H1 (cell line): Measurements from ENCODE around the gene TAF3. TPM values are rescaled to one million over a fixed set of nuclear protein-coding genes. Genes with fewer than 3 reads are reported as not detected.

Source experiments
- CTCF ChIA-PET: fragments of 300-600 bp; sonication (Branson Sonifier 250); formaldehyde crosslinking; loops from one replicate; lab custom pipeline; 2021; ENCODE audit not compliant: partially characterized antibody; lab: Charles Lee
- POLR2A ChIA-PET: fragments of 300-600 bp; sonication (Branson Sonifier 250); formaldehyde crosslinking; loops from one replicate; lab custom pipeline; 2021; ENCODE audit warnings: inconsistent platforms; ENCODE audit not compliant: partially characterized antibody; lab: Charles Lee
- DNase-seq, 2 experiments: peaks; one replicate each; pipeline versions ENCODE4 v3.0.0 to v3.0.0-alpha.2; 2010 to 2022; ENCODE audit warnings: low spot score in 2 of 2, low read depth in 1 of 2, mixed read lengths in 1 of 2
- FAIRE-seq: peaks from 2 replicates; lab custom pipeline; 2011; peaks lifted over from hg19 to GRCh38; lab: Jason Lieb, UNC
- H2AFZ ChIP-seq: 2 replicates; pipeline ENCODE4 v1.8.1; 2012; ENCODE audit warnings: low read length, inconsistent platforms
- H2AK5ac ChIP-seq: 2 replicates; pipeline ENCODE4 v1.6.1; 2013; ENCODE audit warnings: low read depth, low read length
- H2BK120ac ChIP-seq: replicated peaks from 2 replicates; pipeline ENCODE3; 2013; ENCODE audit warnings: low read depth, low read length, inconsistent platforms
- H2BK12ac ChIP-seq: 2 replicates; pipeline ENCODE4 v1.6.1; 2013; ENCODE audit warnings: low read depth, low read length
- H2BK15ac ChIP-seq: 2 replicates; pipeline ENCODE4 v1.6.1; 2013; ENCODE audit warnings: low read length
- H2BK20ac ChIP-seq: 2 replicates; pipeline ENCODE4 v1.6.1; 2013; ENCODE audit warnings: low read length
- H2BK5ac ChIP-seq: 2 replicates; pipeline ENCODE4 v1.6.1; 2013; ENCODE audit warnings: low read depth, low read length
- H3K14ac ChIP-seq: 2 replicates; pipeline ENCODE4 v1.6.1; 2013; ENCODE audit warnings: inconsistent platforms; ENCODE audit not compliant: insufficient read length
- H3K18ac ChIP-seq: 2 replicates; pipeline ENCODE4 v1.6.1; 2013; ENCODE audit warnings: low read length; ENCODE audit errors: extremely low read depth
- H3K23ac ChIP-seq: 2 replicates; pipeline ENCODE4 v1.6.1; 2013; ENCODE audit warnings: inconsistent platforms; ENCODE audit not compliant: insufficient read length
- H3K23me2 ChIP-seq: 2 replicates; pipeline ENCODE4 v1.6.1; 2013; ENCODE audit warnings: low read depth, low read length
- H3K27ac ChIP-seq: 2 replicates; pipeline ENCODE4 v1.6.1; 2011; ENCODE audit warnings: low read depth, low read length, inconsistent platforms
- H3K27me3 ChIP-seq, 4 experiments: replicated peaks in 1 of 4; 1 replicate in 1 of 4; 2 replicates in 3 of 4; pipeline versions ENCODE4 v1.6.1 to v1.8.1; 2011 to 2013; ENCODE audit warnings: low read length in 3 of 4, mild to moderate bottlenecking in 3 of 4, inconsistent platforms in 2 of 4, mixed read lengths in 2 of 4, moderate library complexity in 1 of 4; ENCODE audit not compliant: control insufficient read depth in 3 of 4, insufficient read depth in 3 of 4; ENCODE audit errors: extremely low read depth in 1 of 4
- H3K36me3 ChIP-seq, 4 experiments: 2 replicates each; pipeline versions ENCODE4 v1.6.1 to v1.8.1; 2011 to 2013; ENCODE audit warnings: mild to moderate bottlenecking in 4 of 4, low read length in 3 of 4, moderate library complexity in 2 of 4, control low read depth in 1 of 4, inconsistent platforms in 1 of 4; ENCODE audit not compliant: insufficient read depth in 4 of 4, control insufficient read depth in 2 of 4
- H3K4ac ChIP-seq: replicated peaks from 2 replicates; pipeline ENCODE3; 2013; ENCODE audit warnings: low read length, low read depth, mixed read lengths, inconsistent platforms; ENCODE audit not compliant: insufficient read length
- H3K4me1 ChIP-seq, 4 experiments: replicated peaks in 1 of 4; 1 replicate in 1 of 4; 2 replicates in 3 of 4; pipeline versions ENCODE4 v1.6.1 to v1.8.1; 2011 to 2013; ENCODE audit warnings: low read length in 3 of 4, inconsistent platforms in 2 of 4, mixed read lengths in 1 of 4; ENCODE audit not compliant: insufficient read depth in 4 of 4, control insufficient read depth in 3 of 4
- H3K4me2 ChIP-seq, 2 experiments: 2 replicates each; pipeline versions ENCODE4 v1.6.1 to v1.8.1; 2011 to 2013; ENCODE audit warnings: low read depth in 2 of 2, low read length in 2 of 2, control low read depth in 1 of 2, inconsistent platforms in 1 of 2, mild to moderate bottlenecking in 1 of 2; ENCODE audit not compliant: insufficient read depth in 1 of 2
- H3K4me3 ChIP-seq, 4 experiments: fragments of 200-600, 300-600 bp in 1 of 4; sonication (generic), shearing (Covaris generic), sonication (Bioruptor Twin) in 1 of 4; 2 replicates each; pipeline versions ENCODE4 v1.5.1 to v1.8.1; 2011 to 2016; ENCODE audit warnings: low read length in 4 of 4, low read depth in 3 of 4, control low read depth in 2 of 4, inconsistent platforms in 2 of 4, mild to moderate bottlenecking in 2 of 4, mixed read lengths in 1 of 4, moderate library complexity in 1 of 4; ENCODE audit not compliant: insufficient read depth in 2 of 4; ENCODE audit errors: extremely low read depth in 1 of 4
- H3K56ac ChIP-seq: replicated peaks from 2 replicates; pipeline ENCODE3; 2013; ENCODE audit warnings: low read depth, mild to moderate bottlenecking, mixed read lengths, low read length, inconsistent platforms; ENCODE audit not compliant: insufficient read length
- H3K79me1 ChIP-seq: 2 replicates; pipeline ENCODE4 v1.6.1; 2013; ENCODE audit warnings: low read depth, low read length, control low read depth
- H3K79me2 ChIP-seq, 2 experiments: 2 replicates each; pipeline versions ENCODE4 v1.6.1 to v1.8.1; 2012 to 2013; ENCODE audit warnings: low read length in 2 of 2, mild to moderate bottlenecking in 2 of 2, inconsistent platforms in 1 of 2; ENCODE audit not compliant: insufficient read depth in 2 of 2, control insufficient read depth in 1 of 2
- H3K9ac ChIP-seq, 4 experiments: replicated peaks in 1 of 4; 1 replicate in 1 of 4; 2 replicates in 3 of 4; pipeline versions ENCODE4 v1.6.1 to v1.8.1; 2011 to 2013; ENCODE audit warnings: low read depth in 3 of 4, low read length in 3 of 4, control low read depth in 2 of 4, mild to moderate bottlenecking in 2 of 4, moderate library complexity in 2 of 4, inconsistent platforms in 1 of 4; ENCODE audit errors: extremely low read depth in 1 of 4
- H3K9me3 ChIP-seq, 2 experiments: 2 replicates each; pipeline versions ENCODE4 v1.6.1 to v1.8.1; 2012 to 2013; ENCODE audit warnings: mild to moderate bottlenecking in 2 of 2, moderate library complexity in 2 of 2, control low read depth in 1 of 2, inconsistent platforms in 1 of 2, low read depth in 1 of 2, low read length in 1 of 2, mixed read lengths in 1 of 2; ENCODE audit not compliant: insufficient read depth in 2 of 2
- H4K20me1 ChIP-seq, 2 experiments: replicated peaks in 1 of 2; 2 replicates each; pipeline versions ENCODE3 to v1.8.1; 2011 to 2013; ENCODE audit warnings: inconsistent platforms in 2 of 2, low read length in 2 of 2, mild to moderate bottlenecking in 1 of 2; ENCODE audit not compliant: insufficient read depth in 2 of 2, control insufficient read depth in 1 of 2
- H4K5ac ChIP-seq: 2 replicates; pipeline ENCODE4 v1.6.1; 2013; ENCODE audit warnings: low read length, low read depth, mixed read lengths, inconsistent platforms; ENCODE audit not compliant: insufficient read length
- H4K8ac ChIP-seq: 2 replicates; pipeline ENCODE4 v1.8.0; 2013; ENCODE audit warnings: mild to moderate bottlenecking, moderate library complexity, low read length, inconsistent platforms; ENCODE audit not compliant: insufficient read depth; ENCODE audit errors: extremely low read depth
- H4K91ac ChIP-seq: replicated peaks from 2 replicates; pipeline ENCODE3; 2013; ENCODE audit warnings: low read length, mixed read lengths, inconsistent platforms; ENCODE audit not compliant: insufficient read length
- POLR2A ChIP-seq, 2 experiments: IDR thresholded peaks; 1 replicate in 1 of 2; 2 replicates in 1 of 2; pipeline ENCODE4 v1.6.1; 2011; ENCODE audit warnings: low read depth in 2 of 2, low read length in 2 of 2, mild to moderate bottlenecking in 2 of 2; ENCODE audit errors: control extremely low read depth in 1 of 2
- WGBS, 2 experiments: shearing (Covaris generic) in 1 of 2; methylation state at CpG; one replicate each; pipeline versions ENCODE4 v1.1.6 to v1.1.7; 2013 to 2015; ENCODE audit warnings: low lambda C conversion rate in 2 of 2, mixed read lengths in 2 of 2, inconsistent platforms in 1 of 2, low coverage in 1 of 2, missing lambda C conversion rate in 1 of 2; ENCODE audit not compliant: insufficient replicate concordance in 2 of 2, insufficient coverage in 1 of 2, insufficient read length in 1 of 2; ENCODE audit errors: extremely low coverage in 1 of 2, missing lambda C conversion rate in 1 of 2; 5-methylcytosine and 5-hydroxymethylcytosine counted together
- polyA plus RNA-seq, 7 experiments: library from polyadenylated mRNA; depleted of rRNA in 3 of 7; stranded (reverse) in 5 of 7; unstranded in 2 of 7; fragments of >200 nt in 5 of 7; fragments of 200-250 nt in 2 of 7; gene quantifications; 1 replicate in 5 of 7; 2 replicates in 1 of 7; 4 replicates in 1 of 7; pipeline versions ENCODE4 v1.2.1 to v1.2.3, GENCODE V29; 2011 to 2013; ENCODE audit warnings: missing spikeins in 2 of 7, mixed read lengths in 2 of 7
- total RNA-seq: library from RNA; stranded (reverse); fragmentation: NEBNext Ultra II Directional; extraction: Animal tissue kit (Norgen Biotek cat#: 25700); gene quantifications from 2 replicates; pipeline ENCODE4 v1.2.1, GENCODE V29; 2021

Gene TAF3
- total and polyA plus RNA-seq, 2 of the 8 experiments (the other 6 are each of a cell fraction or from before 2014, with no cell fraction given): 1.5 to 11.2 TPM

- no peak overlapping the region for H3K4ac ChIP-seq
- no peak overlapping the region for H2AK5ac ChIP-seq
- no peak overlapping the region for H2BK120ac ChIP-seq
- DNase-seq (no peak), FAIRE-seq (no peak)
- H3K18ac ChIP-seq: no peak overlapping the region
- peaks cover 0 to 2% of the 10 kb centered on the region in 2 experiments for H4K20me1 ChIP-seq
- no peak overlapping the region for H3K27ac ChIP-seq
- no peak overlapping the region for H3K56ac ChIP-seq
- H3K79me2 ChIP-seq: no peaks in the 10 kb centered on the region
- H4K5ac ChIP-seq: no peak overlapping the region
- CTCF ChIA-PET: interaction anchor here (0.7 kb wide), 1 partner anchor 154 kb away, joined by 3 read pairs; no protein-coding TSS in a partner anchor
- no peak overlapping the region for H3K4me3 ChIP-seq
- no peak overlapping the region for H2BK12ac ChIP-seq
- POLR2A ChIA-PET: no interaction called here
- no peak overlapping the region for H3K4me2 ChIP-seq
- no peak overlapping the region for H2BK15ac ChIP-seq
- H3K14ac ChIP-seq: no peak overlapping the region
- H3K27me3 ChIP-seq: no peaks in the 10 kb centered on the region
- H3K23me2 ChIP-seq: no peaks in the 10 kb centered on the region
- no peak overlapping the region for H4K91ac ChIP-seq
- H2BK5ac ChIP-seq: no peak overlapping the region
- 94% methylated on average over 3 of the region's 3 CpGs; no CpG with 5 or more reads in 1 of the 2 experiments for WGBS, 2 experiments
- no peaks in the 10 kb centered on the region for H3K9me3 ChIP-seq
- no peak overlapping the region for H2BK20ac ChIP-seq
- no peak overlapping the region for H2AFZ ChIP-seq
- no peaks in the 10 kb centered on the region for H3K4me1 ChIP-seq
- no peaks in the 10 kb centered on the region for H3K36me3 ChIP-seq
- H3K23ac ChIP-seq: no peak overlapping the region
- H3K79me1 ChIP-seq: no peaks in the 10 kb centered on the region
- no peak overlapping the region for H4K8ac ChIP-seq
- TF ChIP-seq POLR2A (IDR thresholded peaks at IDR 0.05; ENCODE audit: control extremely low read depth in 1 of 2, low read depth in 2 of 2, low read length in 2 of 2): no peak
- H3K9ac ChIP-seq: no peak overlapping the region
Observed at GRCh38 chr10:7881119-7881518, 62.8 kb downstream of the TAF3 start.
